IPS-18a (cell line): ENCODE measurements around the gene APOBEC3G.

Source experiments
- H3K27ac ChIP-seq: one replicate; pipeline ENCODE4 v1.5.1; 2013; ENCODE audit warnings: low read length
- H3K27me3 ChIP-seq: one replicate; pipeline ENCODE4 v1.6.1; 2013; ENCODE audit warnings: mild to moderate bottlenecking, low read length; ENCODE audit not compliant: control insufficient read depth, insufficient read depth
- H3K36me3 ChIP-seq: one replicate; pipeline ENCODE4 v1.6.1; 2013; ENCODE audit warnings: low read depth, low read length; ENCODE audit not compliant: control insufficient read depth
- H3K4me1 ChIP-seq: one replicate; pipeline ENCODE4 v1.6.1; 2013; ENCODE audit warnings: low read depth, low read length; ENCODE audit not compliant: control insufficient read depth
- H3K4me3 ChIP-seq: one replicate; pipeline ENCODE4 v1.5.1; 2013; ENCODE audit warnings: low read length
- H3K9ac ChIP-seq: one replicate; pipeline ENCODE4 v1.6.1; 2013; ENCODE audit warnings: mild to moderate bottlenecking, low read length, moderate library complexity
- H3K9me3 ChIP-seq: one replicate; pipeline ENCODE4 v1.6.1; 2013; ENCODE audit warnings: low read depth, low read length; ENCODE audit not compliant: control insufficient read depth

The APOBEC3G gene

DNA sequence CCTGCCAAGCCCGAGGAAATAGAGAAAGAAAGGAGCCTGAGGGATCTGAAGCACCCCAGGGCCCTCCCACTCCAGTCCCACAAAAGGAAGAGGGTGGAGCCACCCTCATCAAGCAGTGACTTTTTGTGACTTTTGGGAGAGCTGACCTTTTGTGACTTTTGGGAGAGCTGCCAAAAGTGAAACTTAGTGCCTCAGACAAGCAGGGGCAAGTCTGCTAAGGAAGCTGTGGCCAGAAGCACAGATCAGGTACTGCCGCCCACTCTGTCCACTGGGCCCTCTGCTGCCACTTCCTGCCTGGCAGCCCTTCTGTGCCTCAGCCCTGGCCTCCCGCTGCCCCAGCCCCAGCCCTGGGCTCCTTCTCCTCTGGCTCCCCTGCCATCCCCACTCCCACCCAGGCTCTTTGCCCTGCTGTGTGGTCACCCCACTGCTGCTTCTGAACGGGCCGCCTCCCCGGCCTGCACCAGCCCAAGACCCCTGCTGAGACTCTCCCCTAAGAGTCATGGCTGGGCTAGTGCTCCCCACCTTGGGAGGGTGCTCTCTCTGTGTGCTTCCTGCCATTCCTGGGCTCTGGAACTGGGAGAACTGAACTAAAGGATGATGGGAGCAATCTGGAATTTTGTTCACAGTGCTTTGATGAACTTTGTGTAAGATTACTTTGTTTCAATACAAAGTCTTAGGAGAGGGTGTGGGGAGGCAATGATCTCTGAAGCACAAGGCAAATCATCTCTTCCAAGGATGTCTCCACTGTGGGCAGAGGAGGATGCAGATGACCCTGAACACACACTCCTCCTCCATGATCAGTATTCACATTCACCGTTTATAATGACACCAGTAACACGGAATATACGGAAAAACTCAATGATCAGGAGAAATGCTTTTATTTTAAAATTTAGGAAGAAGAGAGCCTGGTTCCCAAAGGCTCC lies 20.3 kb downstream of the APOBEC3G start, which contains the start of gene APOBEC3H:
TSS of gene APOBEC3H (plus strand) at position 147 of the 923 bp plus-strand sequence. CDS start 3,035 bp downstream, outside the sequence.
- no peak within 1 kb of the TSS for H3K9ac ChIP-seq
- no peak within 1 kb of the TSS for H3K4me3 ChIP-seq
- no peak within 1 kb of the TSS for H3K27ac ChIP-seq
- no peaks in the 10 kb centered on the region for H3K9me3 ChIP-seq
- H3K27me3 ChIP-seq, result no peaks in the 10 kb centered on the region
- H3K36me3 ChIP-seq, result no peaks in the 10 kb centered on the region
- peaks cover 14% of the 10 kb centered on the region for H3K4me1 ChIP-seq

DNA sequence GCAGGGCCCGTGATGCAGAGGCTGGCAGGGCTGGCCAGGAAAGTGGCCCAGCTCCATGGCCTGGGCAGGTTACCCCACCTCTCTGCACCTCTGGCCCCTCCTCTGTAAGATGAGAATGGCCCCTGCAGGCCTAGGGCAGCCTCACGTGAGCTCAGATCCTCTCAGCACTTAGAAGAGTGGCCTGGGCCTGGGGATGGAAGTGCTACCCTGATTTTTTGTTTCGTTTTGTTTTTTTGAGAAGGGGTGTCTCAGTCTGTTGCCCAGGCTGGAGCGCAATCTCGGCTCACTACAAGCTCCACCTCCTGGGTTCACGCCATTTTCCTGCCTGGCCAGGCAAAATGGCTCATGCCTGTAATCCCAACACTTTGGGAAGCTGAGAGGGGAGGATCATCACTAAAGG lies 21.0 kb downstream of the APOBEC3G start:
- no peaks in the 10 kb centered on the region for H3K9me3 ChIP-seq
- H3K4me3 ChIP-seq, result no peak overlapping the region
- H3K27me3 ChIP-seq, result no peaks in the 10 kb centered on the region
- H3K27ac ChIP-seq, result no peak overlapping the region
- no peaks in the 10 kb centered on the region for H3K36me3 ChIP-seq
- H3K4me1 ChIP-seq, result peaks cover 14% of the 10 kb centered on the region
- H3K9ac ChIP-seq, result no peak overlapping the region

DNA sequence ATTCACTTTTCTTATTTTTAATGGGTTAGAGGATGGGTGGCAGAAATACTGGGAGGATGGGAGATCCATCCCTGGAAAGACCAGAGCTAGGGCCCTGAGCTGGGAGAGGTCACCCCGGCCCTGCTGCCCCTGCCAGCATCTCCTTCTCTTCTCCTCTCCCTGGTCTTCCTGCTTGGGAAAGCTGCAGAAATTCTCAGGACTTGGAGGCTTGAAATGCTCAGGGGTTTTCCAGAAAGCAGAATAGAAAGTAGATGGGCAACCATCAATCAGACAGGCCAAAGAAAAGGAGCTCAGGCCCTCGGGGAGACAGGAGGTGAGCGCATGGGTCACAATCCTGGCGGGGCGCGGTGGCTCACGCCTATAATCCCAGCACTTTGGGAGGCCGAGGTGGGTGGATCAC lies 21.5 kb downstream of the APOBEC3G start:
- Histone ChIP-seq H3K9me3 (no peaks in the 10 kb centered on the region), H3K27me3 (no peaks in the 10 kb centered on the region), H3K9ac (no peak overlapping the region), H3K27ac (no peak overlapping the region), H3K4me3 (no peak overlapping the region), H3K36me3 (no peaks in the 10 kb centered on the region), H3K4me1 (peaks cover 14% of the 10 kb centered on the region)

DNA sequence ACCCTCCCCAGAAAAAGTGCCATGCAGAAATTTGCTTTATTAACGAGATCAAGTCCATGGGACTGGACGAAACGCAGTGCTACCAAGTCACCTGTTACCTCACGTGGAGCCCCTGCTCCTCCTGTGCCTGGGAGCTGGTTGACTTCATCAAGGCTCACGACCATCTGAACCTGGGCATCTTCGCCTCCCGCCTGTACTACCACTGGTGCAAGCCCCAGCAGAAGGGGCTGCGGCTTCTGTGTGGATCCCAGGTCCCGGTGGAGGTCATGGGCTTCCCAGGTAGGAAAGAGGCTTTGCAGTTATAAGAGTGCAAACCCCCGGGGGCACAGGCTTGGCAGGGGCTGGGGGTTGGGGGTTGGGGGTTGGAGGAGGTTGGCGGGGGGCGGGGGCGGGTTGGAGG lies 24.2 kb downstream of the APOBEC3G start:
- no peak overlapping the region for H3K27ac ChIP-seq
- no peaks in the 10 kb centered on the region for H3K27me3 ChIP-seq
- H3K9ac ChIP-seq, result no peak overlapping the region
- no peaks in the 10 kb centered on the region for H3K36me3 ChIP-seq
- H3K9me3 ChIP-seq, result no peaks in the 10 kb centered on the region
- H3K4me1 ChIP-seq, result peaks cover 14% of the 10 kb centered on the region
- no peak overlapping the region for H3K4me3 ChIP-seq

DNA sequence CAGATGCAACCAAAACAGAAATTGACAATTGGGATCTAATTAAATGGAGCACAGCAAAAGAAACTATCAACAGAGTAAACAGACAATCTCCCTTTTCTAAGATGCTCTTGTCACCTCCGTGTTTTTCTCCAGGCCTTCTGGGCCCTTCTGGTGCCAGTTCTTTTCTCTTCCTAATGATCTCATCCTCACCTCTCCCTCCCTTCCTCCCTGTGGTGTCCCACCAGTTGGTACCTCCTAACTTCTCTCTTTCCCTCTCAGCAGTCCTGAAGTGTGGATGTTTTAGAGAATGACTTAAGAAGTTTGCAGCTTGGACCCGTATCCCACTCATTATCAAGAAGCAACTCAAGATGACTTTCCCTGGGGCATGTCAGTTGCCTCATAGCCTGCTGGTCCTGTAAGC lies 26.4 kb downstream of the APOBEC3G start:
- Histone ChIP-seq H3K4me1 (peaks cover 3% of the 10 kb centered on the region), H3K27me3 (no peaks in the 10 kb centered on the region), H3K4me3 (no peak overlapping the region), H3K27ac (no peak overlapping the region), H3K9me3 (no peaks in the 10 kb centered on the region), H3K9ac (no peak overlapping the region), H3K36me3 (no peaks in the 10 kb centered on the region)

DNA sequence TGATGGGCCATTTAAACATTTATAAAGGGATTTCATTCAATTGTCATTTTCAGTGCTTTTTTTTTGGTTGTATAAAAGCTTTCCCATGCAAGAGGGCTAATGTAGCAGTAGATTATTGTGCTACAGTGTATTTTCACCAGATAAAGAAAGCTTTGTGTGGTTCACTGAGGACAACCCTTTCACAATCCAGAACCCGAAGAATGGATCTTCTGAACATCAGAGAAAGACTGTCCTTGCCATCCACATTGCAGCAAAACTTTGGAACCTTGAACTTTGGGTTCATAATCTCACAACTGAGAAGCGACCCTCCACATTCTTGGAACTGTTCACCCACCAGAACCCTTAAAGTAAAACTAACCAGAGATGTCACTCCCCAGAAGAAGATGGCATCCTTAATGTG lies 29.3 kb downstream of the APOBEC3G start:
- peaks cover 8% of the 10 kb centered on the region for H3K4me1 ChIP-seq
- H3K27me3 ChIP-seq, result no peaks in the 10 kb centered on the region
- H3K9me3 ChIP-seq, result no peaks in the 10 kb centered on the region
- H3K4me3 ChIP-seq, result no peak overlapping the region
- H3K9ac ChIP-seq, result no peak overlapping the region
- H3K36me3 ChIP-seq, result no peaks in the 10 kb centered on the region
- no peak overlapping the region for H3K27ac ChIP-seq

DNA sequence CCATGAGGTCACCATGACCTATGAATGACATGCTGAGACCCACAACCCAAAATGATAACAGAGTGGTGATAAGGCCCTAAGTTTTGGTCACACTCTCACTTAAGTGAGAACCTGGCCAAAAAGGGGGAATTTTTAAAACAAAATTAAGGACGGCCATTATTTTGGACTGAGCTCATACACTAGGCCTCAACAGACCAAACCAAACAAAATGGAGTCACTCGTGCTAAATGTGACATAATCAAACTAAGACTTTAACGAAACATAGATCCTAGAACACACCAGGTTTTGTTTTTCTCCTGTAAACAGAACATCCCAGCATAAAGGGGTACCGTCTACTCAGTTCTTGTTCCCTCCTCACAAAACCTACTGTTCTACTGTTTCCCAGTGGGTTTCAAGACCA lies 31.4 kb downstream of the APOBEC3G start:
- H3K27me3 ChIP-seq, result no peaks in the 10 kb centered on the region
- no peaks in the 10 kb centered on the region for H3K36me3 ChIP-seq
- H3K4me3 ChIP-seq, result no peak overlapping the region
- no peak overlapping the region for H3K27ac ChIP-seq
- H3K4me1 ChIP-seq, result peaks cover 8% of the 10 kb centered on the region
- H3K9me3 ChIP-seq, result no peaks in the 10 kb centered on the region
- no peak overlapping the region for H3K9ac ChIP-seq

DNA sequence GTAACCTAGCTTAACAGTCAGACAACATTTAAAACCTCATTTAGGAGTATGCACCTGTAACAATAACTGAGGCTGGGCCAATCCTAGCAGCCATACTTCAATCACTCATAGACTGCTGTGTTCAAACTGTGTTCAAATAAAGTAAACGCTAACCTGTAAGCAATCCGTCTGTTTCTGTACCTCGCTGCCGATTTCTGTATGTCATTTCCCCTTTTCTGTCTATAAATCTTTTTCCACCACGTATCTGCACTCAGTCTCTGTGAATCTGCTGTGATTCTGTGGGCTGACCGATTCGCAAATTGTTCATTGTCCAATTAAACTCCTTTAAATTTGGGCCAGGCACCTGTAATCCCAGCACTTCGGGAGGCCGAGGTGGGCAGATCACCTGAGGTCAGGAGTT lies 32.3 kb downstream of the APOBEC3G start:
- H3K9ac ChIP-seq, result no peak overlapping the region
- H3K4me1 ChIP-seq, result peaks cover 16% of the 10 kb centered on the region
- no peak overlapping the region for H3K27ac ChIP-seq
- H3K27me3 ChIP-seq, result no peaks in the 10 kb centered on the region
- no peaks in the 10 kb centered on the region for H3K36me3 ChIP-seq
- H3K9me3 ChIP-seq, result no peaks in the 10 kb centered on the region
- no peak overlapping the region for H3K4me3 ChIP-seq

DNA sequence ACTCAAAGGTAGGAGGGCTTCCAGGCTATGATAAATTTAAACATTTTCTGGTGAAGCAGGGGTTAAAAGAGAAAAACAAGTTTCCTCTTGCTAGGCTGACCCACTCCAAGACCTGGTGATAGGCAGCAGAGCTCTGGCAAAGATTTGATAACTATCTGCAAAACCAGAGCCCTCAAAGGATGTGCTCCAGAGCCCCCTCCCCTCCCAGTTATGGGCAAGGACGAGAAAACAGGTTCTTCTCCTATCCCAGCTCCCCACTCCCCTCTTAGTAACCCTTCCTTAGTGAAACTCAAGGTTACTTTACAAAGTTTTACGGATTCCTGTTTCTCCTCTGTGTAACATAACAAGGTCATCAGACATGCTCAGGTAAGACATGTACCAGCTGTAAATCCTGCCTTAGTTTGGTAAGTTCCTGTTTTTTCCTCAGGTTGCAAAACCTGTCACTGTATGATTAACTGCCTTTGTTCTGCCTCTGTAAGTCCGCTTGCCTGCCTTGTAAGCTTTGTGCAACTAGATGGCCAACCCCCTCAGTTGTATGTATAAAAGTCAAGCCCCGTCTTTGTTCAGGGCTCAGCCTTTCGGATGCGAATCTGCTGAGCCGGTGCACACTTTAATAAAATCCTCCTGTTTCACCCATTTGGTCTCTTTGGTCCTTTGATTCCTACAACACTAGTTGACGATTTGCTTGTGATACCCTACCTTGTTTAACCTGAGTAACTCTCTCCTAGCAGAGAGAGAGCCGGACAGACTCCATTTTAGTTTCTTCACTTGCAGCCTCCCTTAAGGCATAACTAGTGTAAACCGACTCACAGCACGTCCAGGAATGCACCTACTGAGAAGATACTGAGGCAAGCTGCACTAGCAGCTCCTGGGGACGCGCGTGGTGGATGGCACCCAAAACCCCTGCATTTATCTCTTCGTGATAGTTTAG lies 33.8 kb downstream of the APOBEC3G start:
- H3K36me3 ChIP-seq, result no peaks in the 10 kb centered on the region
- H3K9me3 ChIP-seq, result no peaks in the 10 kb centered on the region
- no peak overlapping the region for H3K4me3 ChIP-seq
- H3K9ac ChIP-seq, result no peak overlapping the region
- no peak overlapping the region for H3K27ac ChIP-seq
- peaks cover 28% of the 10 kb centered on the region for H3K4me1 ChIP-seq
- no peaks in the 10 kb centered on the region for H3K27me3 ChIP-seq

DNA sequence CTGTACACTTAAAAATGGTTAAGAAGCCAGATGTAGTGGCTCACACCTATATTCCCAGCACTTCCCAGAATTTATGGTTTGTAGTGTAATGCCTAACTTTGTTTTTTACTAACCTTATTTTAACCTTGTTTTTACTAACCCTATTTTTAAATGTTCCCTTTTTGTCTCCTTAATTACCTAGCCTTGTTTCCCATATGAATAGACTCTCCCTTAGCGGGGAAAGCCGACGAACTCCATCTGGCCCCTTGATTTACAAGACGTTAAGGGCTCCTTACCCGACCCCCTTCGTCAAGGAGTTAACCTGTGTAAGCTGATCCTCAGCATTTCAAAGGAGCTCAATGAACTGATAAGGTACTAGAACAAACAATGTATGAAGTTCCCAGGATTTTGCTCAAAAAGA lies 37.0 kb downstream of the APOBEC3G start:
- H3K27me3 ChIP-seq, result no peaks in the 10 kb centered on the region
- peaks cover 28% of the 10 kb centered on the region for H3K4me1 ChIP-seq
- H3K36me3 ChIP-seq, result no peaks in the 10 kb centered on the region
- H3K4me3 ChIP-seq, result peak overlapping the region; percentile 18
- no peak overlapping the region for H3K9ac ChIP-seq
- no peak overlapping the region for H3K27ac ChIP-seq
- H3K9me3 ChIP-seq, result no peaks in the 10 kb centered on the region

DNA sequence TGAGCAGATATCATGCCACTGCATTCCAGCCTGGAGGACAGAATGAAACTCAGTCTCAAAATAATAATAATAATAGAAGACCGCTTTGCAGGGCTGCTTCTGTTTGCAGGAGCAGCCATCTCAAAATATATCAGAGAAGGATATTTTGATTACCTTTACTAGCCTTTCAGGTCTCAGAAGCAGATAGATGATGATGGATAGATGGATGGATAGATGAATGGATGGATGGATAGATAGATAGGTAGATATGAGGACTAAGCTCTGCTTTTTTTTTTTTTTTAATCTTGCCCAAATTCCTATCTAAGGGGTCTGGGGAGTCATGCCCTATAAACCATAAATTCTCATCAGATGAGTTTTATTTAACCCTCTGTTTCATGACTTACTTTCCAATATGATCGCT lies 38.5 kb downstream of the APOBEC3G start:
- Histone ChIP-seq H3K4me1 (peaks cover 26% of the 10 kb centered on the region), H3K9ac (no peak overlapping the region), H3K36me3 (no peaks in the 10 kb centered on the region), H3K4me3 (no peak overlapping the region), H3K27me3 (no peaks in the 10 kb centered on the region), H3K27ac (no peak overlapping the region), H3K9me3 (no peaks in the 10 kb centered on the region)
